Measurements from ENCODE around the gene DPP9. TPM values are rescaled to one million over a fixed set of nuclear protein-coding genes. Genes with fewer than 3 reads are reported as not detected.
"Not testable (repeated sequence)": the region's sequence is repeated elsewhere in the genome, so short reads cannot be mapped to it uniquely, and the experiment has no call there.

The DPP9 gene
- total RNA-seq, 1 donor from 2014 or later: 48.0 TPM

DNA sequence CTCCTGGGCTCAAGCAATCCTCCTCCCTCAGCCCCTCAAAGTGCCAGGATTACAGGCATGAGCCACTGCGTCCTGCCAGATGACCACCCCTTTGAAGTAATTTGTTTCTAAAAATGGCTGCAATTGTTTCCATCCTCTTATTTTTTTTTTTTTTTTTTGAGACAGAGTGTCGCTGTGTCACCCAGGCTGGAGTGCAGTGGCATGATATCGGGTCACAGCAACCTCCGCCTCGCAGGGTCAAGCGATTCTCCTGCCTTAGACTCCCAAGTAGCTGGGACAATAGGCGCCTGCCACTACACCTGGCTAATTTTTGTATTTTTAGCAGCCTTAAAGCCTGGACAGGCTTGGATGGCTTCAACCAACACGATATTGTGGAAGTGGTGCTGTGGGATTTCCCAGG, 22.3 kb upstream of the DPP9 start:
- H3K4me3 Mint-ChIP-seq: no peak overlapping the region
- H3K9me3 Mint-ChIP-seq: no peaks in the 10 kb centered on the region
- peaks cover 16% of the 10 kb centered on the region for H3K4me1 Mint-ChIP-seq
- peaks cover 41% of the 10 kb centered on the region for H3K27me3 Mint-ChIP-seq (ENCODE audit: low read depth)
- H3K36me3 Mint-ChIP-seq (ENCODE audit: low read depth): no peaks in the 10 kb centered on the region
- no peak for DNase-seq (ENCODE audit: low read depth, low spot score)
- no peak overlapping the region for H3K27ac Mint-ChIP-seq (ENCODE audit: unreplicated experiment)
- TF ChIP-seq, protein P1, sequence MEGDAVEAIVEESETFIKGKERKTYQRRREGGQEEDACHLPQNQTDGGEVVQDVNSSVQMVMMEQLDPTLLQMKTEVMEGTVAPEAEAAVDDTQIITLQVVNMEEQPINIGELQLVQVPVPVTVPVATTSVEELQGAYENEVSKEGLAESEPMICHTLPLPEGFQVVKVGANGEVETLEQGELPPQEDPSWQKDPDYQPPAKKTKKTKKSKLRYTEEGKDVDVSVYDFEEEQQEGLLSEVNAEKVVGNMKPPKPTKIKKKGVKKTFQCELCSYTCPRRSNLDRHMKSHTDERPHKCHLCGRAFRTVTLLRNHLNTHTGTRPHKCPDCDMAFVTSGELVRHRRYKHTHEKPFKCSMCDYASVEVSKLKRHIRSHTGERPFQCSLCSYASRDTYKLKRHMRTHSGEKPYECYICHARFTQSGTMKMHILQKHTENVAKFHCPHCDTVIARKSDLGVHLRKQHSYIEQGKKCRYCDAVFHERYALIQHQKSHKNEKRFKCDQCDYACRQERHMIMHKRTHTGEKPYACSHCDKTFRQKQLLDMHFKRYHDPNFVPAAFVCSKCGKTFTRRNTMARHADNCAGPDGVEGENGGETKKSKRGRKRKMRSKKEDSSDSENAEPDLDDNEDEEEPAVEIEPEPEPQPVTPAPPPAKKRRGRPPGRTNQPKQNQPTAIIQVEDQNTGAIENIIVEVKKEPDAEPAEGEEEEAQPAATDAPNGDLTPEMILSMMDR (conservative IDR thresholded peaks at IDR 0.05): no peak

DNA sequence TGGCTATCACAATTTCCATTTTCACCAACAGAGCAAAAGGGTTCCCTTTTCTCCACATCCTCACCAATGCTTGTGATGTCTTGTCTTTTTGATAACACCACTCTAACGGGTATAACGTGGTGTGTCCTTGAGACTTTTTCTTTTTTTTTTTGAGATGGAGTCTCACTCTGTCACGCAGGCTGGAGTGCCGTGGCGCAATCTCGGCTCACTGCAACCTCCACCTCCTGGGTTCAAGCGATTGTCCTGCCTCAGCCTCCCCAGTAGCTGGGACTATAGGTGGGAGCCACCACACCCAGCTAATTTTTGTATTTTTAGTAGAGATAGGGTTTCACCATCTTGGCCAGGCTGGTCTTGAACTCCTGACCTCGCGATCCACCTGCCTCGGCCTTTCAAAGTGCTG, 21.5 kb upstream of the DPP9 start:
- Mint-ChIP-seq H3K4me1 (peaks cover 14% of the 10 kb centered on the region), H3K27me3 (ENCODE audit: low read depth) (peaks cover 40% of the 10 kb centered on the region)
- H3K4me3 Mint-ChIP-seq; H3K9me3 Mint-ChIP-seq; DNase-seq (ENCODE audit: low read depth, low spot score); H3K27ac Mint-ChIP-seq (ENCODE audit: unreplicated experiment); H3K36me3 Mint-ChIP-seq (ENCODE audit: low read depth): not testable (repeated sequence)

DNA sequence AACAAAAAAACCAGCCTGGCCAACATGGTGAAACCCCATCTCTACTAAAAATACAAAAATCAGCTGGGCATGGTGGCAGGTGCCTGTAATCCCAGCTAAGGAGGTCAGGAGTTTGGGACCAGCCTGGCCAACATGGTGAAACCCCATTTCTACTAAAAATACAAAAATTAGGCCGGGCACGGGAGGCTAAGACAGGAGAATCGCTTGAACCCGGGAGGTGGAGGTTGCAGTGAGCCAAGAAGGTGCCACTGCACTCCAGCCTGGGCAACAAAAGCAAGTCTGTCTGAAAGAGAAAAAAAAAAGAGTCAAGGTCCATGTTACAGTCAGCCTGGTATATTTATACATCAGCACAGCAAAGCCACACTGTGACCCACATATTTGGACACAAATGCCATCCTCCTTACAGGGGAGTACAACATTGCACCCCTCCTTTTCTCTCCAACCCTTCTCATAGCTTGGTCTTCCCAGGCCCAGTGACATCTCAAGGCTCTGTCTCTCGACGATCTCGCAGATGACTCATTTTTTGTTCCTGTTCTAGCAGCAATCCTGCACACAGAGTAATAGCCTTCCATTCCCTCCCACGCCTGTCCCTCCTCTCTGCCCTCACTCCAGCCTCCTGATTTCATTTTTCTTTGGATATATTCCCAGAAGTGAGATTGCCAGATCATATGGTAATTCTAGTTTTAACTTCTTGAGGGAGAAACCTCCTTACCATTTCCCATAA, 21.0 kb upstream of the DPP9 start:
- Mint-ChIP-seq H3K27me3 (ENCODE audit: low read depth) (peaks cover 35% of the 10 kb centered on the region), H3K36me3 (ENCODE audit: low read depth) (no peaks in the 10 kb centered on the region), H3K4me3 (no peak overlapping the region), H3K9me3 (no peaks in the 10 kb centered on the region), H3K4me1 (peaks cover 10% of the 10 kb centered on the region), H3K27ac (ENCODE audit: unreplicated experiment) (no peak overlapping the region)
- TF ChIP-seq, protein P1 (conservative IDR thresholded peaks at IDR 0.05): no peak
- DNase-seq (ENCODE audit: low read depth, low spot score): no peak

DNA sequence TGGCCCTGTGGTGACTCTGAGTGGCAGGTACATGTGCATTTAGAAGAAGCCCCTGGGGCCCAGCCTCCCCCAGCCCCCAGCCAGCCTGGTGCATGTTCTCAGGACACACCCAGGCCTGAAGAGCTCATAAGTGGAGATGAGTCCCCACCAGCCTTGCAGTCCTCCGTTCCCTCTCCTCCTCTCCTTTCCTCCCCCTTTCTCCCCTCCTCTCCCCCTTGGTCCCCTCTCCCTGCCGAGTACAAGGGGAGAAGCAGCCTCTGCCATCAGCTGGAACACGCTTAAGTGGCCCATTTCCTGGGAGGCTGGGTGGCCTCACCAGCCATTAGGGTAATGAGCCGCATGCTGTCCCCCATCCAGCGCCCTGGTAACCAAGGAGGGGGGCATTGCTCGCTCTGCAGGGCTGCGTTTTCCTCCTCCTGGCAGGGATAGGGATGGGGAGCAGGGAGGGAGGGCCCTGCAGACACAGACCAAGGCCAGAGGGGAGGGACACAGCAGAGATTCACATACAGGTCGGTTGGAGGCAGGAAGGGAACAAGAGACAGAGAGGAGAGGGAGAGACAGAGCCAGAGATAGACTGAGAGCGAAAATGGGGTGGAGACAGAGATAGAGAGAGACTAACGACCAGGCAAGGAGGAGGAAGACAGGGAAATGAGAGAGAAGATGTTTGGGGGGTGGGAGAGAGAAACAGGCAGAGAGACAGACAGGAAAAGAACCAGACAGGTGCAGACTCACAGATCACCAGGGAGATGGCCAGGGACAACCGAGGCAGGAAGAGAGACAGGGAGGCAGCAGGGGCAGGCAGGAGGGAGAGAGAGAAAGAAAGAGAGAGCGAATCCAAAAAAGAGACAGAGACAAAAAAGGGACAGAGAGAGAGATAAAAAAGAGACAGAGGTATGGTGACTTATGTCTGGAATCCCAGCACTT, 19.3 kb upstream of the DPP9 start:
- no peak overlapping the region for H3K27ac Mint-ChIP-seq (ENCODE audit: unreplicated experiment)
- TF ChIP-seq, protein P1 (conservative IDR thresholded peaks at IDR 0.05): no peak
- no peaks in the 10 kb centered on the region for H3K9me3 Mint-ChIP-seq
- H3K4me3 Mint-ChIP-seq: no peak overlapping the region
- H3K27me3 Mint-ChIP-seq (ENCODE audit: low read depth): peaks cover 30% of the 10 kb centered on the region
- peaks cover 10% of the 10 kb centered on the region for H3K4me1 Mint-ChIP-seq
- no peaks in the 10 kb centered on the region for H3K36me3 Mint-ChIP-seq (ENCODE audit: low read depth)
- DNase-seq (ENCODE audit: low read depth, low spot score): no peak

DNA sequence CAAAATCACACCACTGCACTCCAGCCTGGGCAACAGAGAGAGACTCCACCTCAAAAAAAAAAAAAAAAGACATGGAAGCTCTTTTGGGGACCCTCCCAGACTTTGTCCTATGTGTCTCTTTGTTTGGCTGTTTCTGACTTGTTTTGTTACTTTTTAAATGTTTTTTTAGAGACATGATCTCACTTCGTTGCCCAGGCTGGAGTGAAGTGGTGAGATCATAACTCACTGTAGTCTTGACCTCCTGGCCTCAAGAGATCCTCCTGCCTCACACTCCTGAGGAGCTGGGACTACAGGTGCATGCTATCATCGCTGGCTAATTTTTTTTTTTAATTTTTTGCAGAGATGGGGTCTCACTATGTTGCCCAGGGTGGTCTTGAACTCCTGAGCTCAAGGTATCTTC, 16.4 kb upstream of the DPP9 start:
- H3K4me1 Mint-ChIP-seq: peaks cover 10% of the 10 kb centered on the region
- no peaks in the 10 kb centered on the region for H3K9me3 Mint-ChIP-seq
- TF ChIP-seq, protein P1 (conservative IDR thresholded peaks at IDR 0.05): no peak
- DNase-seq (ENCODE audit: low read depth, low spot score): no peak
- no peaks in the 10 kb centered on the region for H3K36me3 Mint-ChIP-seq (ENCODE audit: low read depth)
- H3K27ac Mint-ChIP-seq (ENCODE audit: unreplicated experiment): no peak overlapping the region
- no peak overlapping the region for H3K4me3 Mint-ChIP-seq
- H3K27me3 Mint-ChIP-seq (ENCODE audit: low read depth): peaks cover 24% of the 10 kb centered on the region

DNA sequence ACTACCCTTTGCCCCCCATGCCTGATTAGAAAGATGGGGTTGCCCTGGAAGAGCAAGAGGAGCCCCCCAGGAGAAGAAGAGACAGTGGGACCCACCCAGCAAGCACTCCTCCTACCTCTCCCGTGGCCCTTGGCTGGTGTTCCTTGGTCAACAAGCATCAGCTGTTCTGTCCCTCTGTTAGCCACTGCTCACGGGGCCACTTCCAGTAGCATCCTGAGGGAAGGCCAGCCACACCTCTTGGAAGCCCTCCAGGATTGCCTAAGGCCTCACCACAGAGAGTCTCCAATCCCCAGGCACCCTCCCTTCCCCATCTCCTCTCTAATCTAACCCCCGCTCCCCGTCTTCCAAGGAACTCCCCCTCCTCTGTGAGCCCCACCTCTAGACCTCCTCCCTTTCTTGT, 15.1 kb upstream of the DPP9 start:
- Mint-ChIP-seq H3K4me3 (no peak overlapping the region), H3K27ac (ENCODE audit: unreplicated experiment) (no peak overlapping the region), H3K9me3 (no peaks in the 10 kb centered on the region), H3K27me3 (ENCODE audit: low read depth) (peaks cover 21% of the 10 kb centered on the region), H3K4me1 (peaks cover 10% of the 10 kb centered on the region), H3K36me3 (ENCODE audit: low read depth) (no peaks in the 10 kb centered on the region)
- no peak for DNase-seq (ENCODE audit: low read depth, low spot score)
- TF ChIP-seq, protein P1 (conservative IDR thresholded peaks at IDR 0.05): no peak
